GM12891 (cell line): ENCODE measurements around the gene ETFDH.
"Not testable (repeated sequence)": the region's sequence is repeated elsewhere in the genome, so short reads cannot be mapped to it uniquely, and the experiment has no call there.

Source experiments
- DNase-seq: peaks from one replicate; pipeline ENCODE4 v3.0.0; 2011; ENCODE audit warnings: low spot score; ENCODE audit not compliant: insufficient read length
- FAIRE-seq: peaks from 2 replicates; lab custom pipeline; 2011; peaks lifted over from hg19 to GRCh38; lab: Jason Lieb, UNC
- PAX5 ChIP-seq: IDR thresholded peaks from 2 replicates; pipeline ENCODE4 v1.6.1; 2011; ENCODE audit warnings: low read length, moderate library complexity, mild to moderate bottlenecking; ENCODE audit not compliant: insufficient read depth, severe bottlenecking
- POLR2A ChIP-seq: IDR thresholded peaks from 2 replicates; pipeline ENCODE4 v1.6.1; 2011; ENCODE audit warnings: low read depth, low read length, control low read depth
- POLR2AphosphoS5 ChIP-seq: IDR thresholded peaks from 2 replicates; pipeline ENCODE4 v1.6.1; 2011; ENCODE audit warnings: low read depth, low read length, control low read depth
- POU2F2 ChIP-seq: IDR thresholded peaks from 2 replicates; pipeline ENCODE4 v1.6.1; 2011; ENCODE audit warnings: low read depth, mild to moderate bottlenecking, control low read depth, low read length, moderate library complexity
- SPI1 ChIP-seq: IDR thresholded peaks from 2 replicates; pipeline ENCODE4 v1.6.1; 2011; ENCODE audit warnings: low read depth, low read length, control low read depth
- TAF1 ChIP-seq: IDR thresholded peaks from 2 replicates; pipeline ENCODE4 v1.6.1; 2011; ENCODE audit warnings: low read depth, low read length, control low read depth

ETFDH gene

DNA sequence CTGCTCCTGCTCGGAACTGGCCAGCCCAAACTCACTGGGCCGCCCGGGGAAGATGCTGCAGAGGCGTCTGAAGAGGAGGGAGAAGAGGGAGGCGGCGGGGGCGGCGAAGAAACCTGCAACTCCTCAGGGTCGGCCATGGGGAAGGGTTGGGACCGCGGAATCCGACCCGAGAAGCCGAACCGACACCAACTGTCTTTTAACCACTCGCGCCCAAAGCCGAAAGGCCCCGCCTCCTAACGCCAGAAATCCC lies 506 bp upstream of the ETFDH start, which contains the start of gene C4orf46:
Gene C4orf46, minus strand, starts transcription at position 223 of the 250 bp plus-strand sequence. Its CDS starts 86 bp downstream, at position 137.
- FAIRE-seq: no peak
- TF ChIP-seq TAF1: no peak
- no peak for TF ChIP-seq PAX5
- TF ChIP-seq SPI1: no peak
- TF ChIP-seq POLR2A: no peak; the same call in 1 of the 2 replicates
- TF ChIP-seq POLR2AphosphoS5: no peak
- TF ChIP-seq POU2F2: no peak
- DNase-seq: no peak

- DNase-seq (no peak), FAIRE-seq (no peak)
- TF ChIP-seq PAX5: no peak
- TF ChIP-seq TAF1: no peak
- no peak for TF ChIP-seq POLR2AphosphoS5
- TF ChIP-seq SPI1: no peak
Measured at GRCh38 chr4:158673633-158674032, 1.5 kb downstream of the ETFDH start.

DNA sequence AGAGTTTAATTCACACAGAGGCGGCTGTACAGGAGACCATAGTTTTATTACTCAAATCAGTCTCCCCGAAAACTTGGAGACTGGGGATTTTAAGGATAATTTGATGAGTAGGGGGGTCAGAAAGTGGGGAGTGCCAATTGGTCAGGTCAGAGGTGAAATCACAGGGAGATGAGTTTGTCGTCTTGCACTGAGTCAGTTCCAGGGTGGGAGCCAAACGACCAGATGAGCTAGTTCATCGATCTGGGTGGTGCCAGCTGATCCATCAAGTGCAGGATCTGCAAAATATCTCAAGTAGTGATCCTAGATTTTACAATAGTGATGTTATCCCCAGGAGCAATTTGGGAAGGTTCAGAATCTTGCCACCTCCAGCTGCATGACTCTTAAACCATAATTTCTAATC lies 4.0 kb downstream of the ETFDH start:
- DNase-seq (no peak), FAIRE-seq (no peak)
- TF ChIP-seq POLR2AphosphoS5: no peak
- TF ChIP-seq PAX5: no peak

GRCh38 chr4:158678767-158679166 lies 6.7 kb downstream of the ETFDH start:
- no peak for FAIRE-seq
- TF ChIP-seq POLR2AphosphoS5: no peak
- no peak for TF ChIP-seq POU2F2
- TF ChIP-seq POLR2A: no peak
- no peak for TF ChIP-seq PAX5
- no peak for TF ChIP-seq SPI1
- TF ChIP-seq TAF1: no peak
- no peak for DNase-seq

GRCh38 chr4:158681629-158682028 lies 9.5 kb downstream of the ETFDH start:
- no peak for TF ChIP-seq TAF1
- TF ChIP-seq PAX5: no peak
- FAIRE-seq (no peak), DNase-seq (no peak)

DNA sequence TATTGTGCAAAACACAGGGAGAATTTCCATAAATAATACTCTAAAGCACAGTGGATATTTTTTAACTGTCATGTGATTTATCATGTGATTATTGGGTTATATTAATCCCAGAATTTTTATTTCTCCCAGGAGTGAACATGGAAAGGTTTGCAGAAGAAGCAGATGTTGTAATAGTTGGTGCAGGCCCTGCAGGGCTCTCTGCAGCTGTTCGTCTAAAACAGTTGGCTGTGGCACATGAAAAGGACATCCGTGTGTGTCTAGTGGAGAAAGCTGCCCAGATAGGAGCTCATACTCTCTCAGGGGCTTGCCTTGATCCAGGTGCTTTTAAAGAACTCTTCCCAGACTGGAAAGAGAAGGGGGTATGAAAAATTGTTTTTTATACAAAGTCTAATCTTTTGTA lies 10.0 kb downstream of the ETFDH start:
- DNase-seq (no peak), FAIRE-seq (no peak)
- no peak for TF ChIP-seq POLR2A
- no peak for TF ChIP-seq SPI1
- TF ChIP-seq TAF1: no peak
- TF ChIP-seq POLR2AphosphoS5: no peak
- TF ChIP-seq PAX5: no peak
- TF ChIP-seq POU2F2: no peak

- no peak for FAIRE-seq
- no peak for TF ChIP-seq POLR2A
- TF ChIP-seq TAF1: no peak
- no peak for DNase-seq
Measured at GRCh38 chr4:158688813-158689212, 16.7 kb downstream of the ETFDH start.

GRCh38 chr4:158704274-158704673 lies 32.2 kb downstream of the ETFDH start:
- DNase-seq: no peak
- no peak for FAIRE-seq
- TF ChIP-seq TAF1 (no peak), SPI1 (no peak), POU2F2 (no peak), PAX5 (no peak), POLR2AphosphoS5 (no peak), POLR2A (no peak)

- DNase-seq (no peak), FAIRE-seq (no peak)
- no peak for TF ChIP-seq TAF1
- no peak for TF ChIP-seq SPI1
Measured at GRCh38 chr4:158710814-158711213, 38.7 kb downstream of the ETFDH start.

DNA sequence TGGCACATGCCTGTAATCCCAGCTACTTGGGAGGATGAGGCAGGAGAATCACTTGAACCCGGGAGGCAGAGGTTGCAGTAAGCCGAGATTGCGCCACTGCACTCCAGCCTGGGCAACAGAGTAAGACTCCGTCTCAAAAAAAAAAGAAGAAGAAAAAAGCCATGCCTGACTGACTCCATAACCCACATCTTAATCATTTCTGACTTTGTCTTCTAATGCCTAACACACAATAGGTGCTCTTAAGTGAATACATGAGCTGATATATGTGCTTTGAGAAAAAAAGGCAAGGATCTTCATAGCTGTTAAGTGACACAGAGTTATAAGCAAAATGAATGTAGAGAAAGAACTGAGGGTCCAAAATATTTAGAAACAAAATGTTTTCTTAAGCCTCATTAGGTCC lies 40.5 kb downstream of the ETFDH start:
- FAIRE-seq, DNase-seq: not testable (repeated sequence)

GRCh38 chr4:158714937-158715336 lies 42.8 kb downstream of the ETFDH start:
- FAIRE-seq (no peak), DNase-seq (no peak)
- TF ChIP-seq POU2F2 (no peak), TAF1 (no peak), POLR2AphosphoS5 (no peak)

DNA sequence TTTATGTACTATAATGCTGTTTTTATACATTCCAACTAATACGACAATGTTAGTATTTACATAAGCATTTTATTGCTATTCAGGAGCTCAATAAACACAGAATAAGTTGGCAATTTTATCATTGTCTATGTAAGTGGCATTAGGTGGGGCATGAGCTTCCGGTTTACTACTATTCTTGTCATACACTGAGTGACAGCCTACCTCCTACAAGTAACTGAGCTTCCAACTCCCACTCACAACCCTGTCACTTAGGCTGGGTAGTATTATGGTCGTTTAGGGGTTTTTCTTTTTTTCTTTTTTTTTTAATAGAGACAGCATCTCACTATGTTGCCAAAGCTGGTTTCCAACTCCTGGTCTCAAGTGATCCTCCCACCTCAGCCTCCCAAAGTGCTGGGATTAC lies 43.7 kb downstream of the ETFDH start:
- TF ChIP-seq TAF1: no peak
- TF ChIP-seq POLR2A: no peak
- TF ChIP-seq POU2F2: no peak
- TF ChIP-seq PAX5: no peak
- no peak for TF ChIP-seq POLR2AphosphoS5
- TF ChIP-seq SPI1: no peak
- DNase-seq (no peak), FAIRE-seq (no peak)
